GM23248 (cell line): Measurements from ENCODE around the gene AGAP1. TPM values are rescaled to one million over a fixed set of nuclear protein-coding genes. Genes with fewer than 3 reads are reported as not detected.
A peak's percentile ranks its signal among the peaks of the same experiment; 100 is the strongest.

Source experiments
- DNase-seq: peaks from one replicate; pipeline ENCODE4 v3.0.0-alpha.2; 2015
- H2AFZ ChIP-seq: fragments of 200-600 bp; sonication (generic); 2 replicates; pipeline ENCODE4 v1.6.1; 2016; ENCODE audit warnings: antibody characterized with exemption
- H3F3A ChIP-seq: fragments of 200-600 bp; sonication (generic); 2 replicates; pipeline ENCODE4 v1.6.1; 2016; ENCODE audit warnings: mild to moderate bottlenecking, antibody characterized with exemption, mixed run types; ENCODE audit not compliant: insufficient read depth
- H3K27ac ChIP-seq: fragments of 200-600 bp; sonication (generic); 2 replicates; pipeline ENCODE4 v1.5.1; 2016; ENCODE audit warnings: mild to moderate bottlenecking
- H3K27me3 ChIP-seq: fragments of 200-600 bp; sonication (generic); replicated peaks from 2 replicates; pipeline ENCODE4 v1.6.1; 2016; ENCODE audit warnings: mild to moderate bottlenecking; ENCODE audit not compliant: insufficient read depth
- H3K36me3 ChIP-seq: fragments of 200-600 bp; sonication (generic); 2 replicates; pipeline ENCODE4 v1.6.1; 2016; ENCODE audit warnings: low read depth, mild to moderate bottlenecking
- H3K4me1 ChIP-seq: fragments of 200-600 bp; sonication (generic); 2 replicates; pipeline ENCODE4 v1.6.1; 2016; ENCODE audit warnings: mild to moderate bottlenecking; ENCODE audit not compliant: insufficient read depth
- H3K4me2 ChIP-seq: fragments of 200-600 bp; sonication (generic); one replicate; pipeline ENCODE4 v1.6.1; 2016; ENCODE audit warnings: mild to moderate bottlenecking; ENCODE audit not compliant: unreplicated experiment
- H3K4me3 ChIP-seq: fragments of 200-600 bp; sonication (generic); 2 replicates; pipeline ENCODE4 v1.5.1; 2016; ENCODE audit warnings: mild to moderate bottlenecking
- H3K79me2 ChIP-seq: fragments of 200-600 bp; sonication (generic); 2 replicates; pipeline ENCODE4 v1.6.1; 2016; ENCODE audit warnings: mild to moderate bottlenecking; ENCODE audit not compliant: insufficient read depth
- H3K9ac ChIP-seq: fragments of 200-600 bp; sonication (generic); 2 replicates; pipeline ENCODE4 v1.6.1; 2016; ENCODE audit warnings: mild to moderate bottlenecking
- H3K9me2 ChIP-seq: fragments of 200-600 bp; sonication (generic); 2 replicates; pipeline ENCODE4 v1.6.1; 2016; ENCODE audit warnings: mixed run types, mild to moderate bottlenecking, moderate library complexity; ENCODE audit not compliant: insufficient read depth
- H3K9me3 ChIP-seq: fragments of 200-600 bp; sonication (generic); one replicate; pipeline ENCODE4 v1.6.1; 2017; ENCODE audit warnings: low read depth
- H4K20me1 ChIP-seq: fragments of 200-600 bp; sonication (generic); 2 replicates; pipeline ENCODE4 v1.6.0; 2016; ENCODE audit not compliant: insufficient read depth
- EZH2 ChIP-seq: fragments of 200-600 bp; sonication (generic); IDR thresholded peaks from 2 replicates; pipeline ENCODE4 v1.6.1; 2018; ENCODE audit warnings: antibody characterized with exemption, mild to moderate bottlenecking; ENCODE audit not compliant: insufficient read depth, poor library complexity, severe bottlenecking
- EZH2phosphoT487 ChIP-seq: fragments of 200-600 bp; sonication (generic); IDR thresholded peaks from 2 replicates; pipeline ENCODE4 v1.6.1; 2018; ENCODE audit warnings: antibody characterized with exemption, moderate library complexity, mild to moderate bottlenecking, low read depth; ENCODE audit not compliant: insufficient read depth
- WGBS, 2 experiments: methylation state at CpG; one replicate each; pipeline ENCODE4 v1.1.6; 2015 to 2017; ENCODE audit warnings: low lambda C conversion rate in 2 of 2, low coverage in 1 of 2; ENCODE audit errors: missing lambda C conversion rate in 2 of 2; 5-methylcytosine and 5-hydroxymethylcytosine counted together
- in situ Hi-C: fragments of 300-500 bp; cut with MboI; formaldehyde crosslinking; loops from 2 replicates; pipeline ENCODE4 v1.15.0; 2020
- polyA plus RNA-seq: library from polyadenylated mRNA; unstranded; fragments of >200 nt; fragmentation: Nextera tagmentation; extraction: Ambion mirVana; gene quantifications from 2 replicates; pipeline ENCODE4 v1.2.1, GENCODE V29; 2016
- total RNA-seq: library from RNA; depleted of rRNA; stranded (reverse); fragments of >200 nt; shearing (Covaris generic); gene quantifications from 2 replicates; pipeline ENCODE4 v1.2.3, GENCODE V29; 2014

AGAP1 gene
- total and polyA plus RNA-seq, 2 experiments from 2014 or later: 2.2 to 9.9 TPM

GRCh38 chr2:236130349-236130998 is 636.6 kb downstream of the AGAP1 start:
- Histone ChIP-seq H3K36me3 (no peaks in the 10 kb centered on the region; the same call in 1 of the 2 replicates), H3K79me2 (no peaks in the 10 kb centered on the region), H3K27ac (no peak overlapping the region), H3K9me3 (no peaks in the 10 kb centered on the region), H3K4me2 (no peak overlapping the region), H3K4me3 (no peak overlapping the region), H4K20me1 (no peaks in the 10 kb centered on the region), H3K9ac (no peak overlapping the region), H3K4me1 (no peaks in the 10 kb centered on the region), H3K9me2 (no peaks in the 10 kb centered on the region), H3K27me3 (no peaks in the 10 kb centered on the region), H3F3A (no peaks in the 10 kb centered on the region), H2AFZ (no peak overlapping the region)
- TF ChIP-seq EZH2 (no peak), EZH2phosphoT487 (no peak)
- in situ Hi-C loops: no loop called here
- 91 to 94% methylated on average over 5 to 6 of the region's 6 CpGs for WGBS, 2 experiments
- DNase-seq: no peak

DNA sequence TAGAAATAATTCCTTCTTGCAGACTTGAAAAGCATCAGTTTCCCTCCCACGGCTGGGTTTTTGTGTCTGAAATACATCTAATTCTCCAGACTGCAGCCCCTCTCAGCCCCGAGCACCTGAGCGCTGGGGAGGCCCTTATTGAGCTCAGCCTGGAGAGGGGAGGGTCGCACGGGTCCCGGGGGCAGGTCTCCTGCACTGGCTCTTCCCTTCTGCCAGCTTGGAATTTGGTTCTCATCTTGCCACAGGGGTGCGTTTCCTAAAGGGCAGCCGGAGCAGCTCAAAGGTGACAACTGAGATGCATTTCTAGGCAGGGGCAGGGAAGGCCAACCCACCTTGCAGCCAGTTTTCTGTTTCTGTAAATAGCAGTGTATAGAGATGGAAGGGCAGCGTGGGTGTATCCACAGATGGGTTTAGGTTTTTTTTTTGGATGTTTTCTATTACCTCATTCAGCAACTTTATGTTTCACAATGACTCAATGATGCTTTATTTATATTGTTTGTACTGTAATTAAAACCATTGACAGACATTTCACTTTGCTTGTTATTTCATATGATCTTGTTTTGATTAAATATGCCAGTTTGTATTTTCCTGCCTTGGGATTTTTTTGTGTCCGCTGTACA is 637.3 kb downstream of the AGAP1 start:
- Histone ChIP-seq H2AFZ (no peak overlapping the region), H3K9ac (no peak overlapping the region), H3K4me1 (no peaks in the 10 kb centered on the region), H3K9me3 (no peaks in the 10 kb centered on the region), H3K79me2 (no peaks in the 10 kb centered on the region), H3K4me3 (no peak overlapping the region), H3K36me3 (no peaks in the 10 kb centered on the region; the same call in 1 of the 2 replicates), H3F3A (no peaks in the 10 kb centered on the region), H3K27me3 (no peaks in the 10 kb centered on the region), H3K9me2 (no peaks in the 10 kb centered on the region), H3K4me2 (no peak overlapping the region), H3K27ac (no peak overlapping the region), H4K20me1 (no peaks in the 10 kb centered on the region)
- peak; percentile 27 for DNase-seq
- in situ Hi-C loops: no loop called here
- WGBS, 2 experiments: 53 to 57% methylated on average over 10 of the region's 10 CpGs
- TF ChIP-seq EZH2 (no peak), EZH2phosphoT487 (no peak)

GRCh38 chr2:236133410-236134012 is 639.7 kb downstream of the AGAP1 start:
- H3K9me3 ChIP-seq: no peaks in the 10 kb centered on the region
- no peaks in the 10 kb centered on the region for H3K9me2 ChIP-seq
- WGBS, 2 experiments: 89 to 94% methylated on average over 10 to 12 of the region's 12 CpGs
- H3K27me3 ChIP-seq: no peaks in the 10 kb centered on the region
- no peak overlapping the region for H3K4me3 ChIP-seq
- H2AFZ ChIP-seq: no peak overlapping the region
- H3F3A ChIP-seq: no peaks in the 10 kb centered on the region
- H3K36me3 ChIP-seq: no peaks in the 10 kb centered on the region
- TF ChIP-seq EZH2phosphoT487: no peak
- no peak for TF ChIP-seq EZH2
- H3K9ac ChIP-seq: no peak overlapping the region
- H3K79me2 ChIP-seq: no peaks in the 10 kb centered on the region
- in situ Hi-C loops: no loop called here
- H4K20me1 ChIP-seq: no peaks in the 10 kb centered on the region
- no peak overlapping the region for H3K4me2 ChIP-seq
- no peak for DNase-seq
- no peak overlapping the region for H3K27ac ChIP-seq
- H3K4me1 ChIP-seq: no peaks in the 10 kb centered on the region

DNA sequence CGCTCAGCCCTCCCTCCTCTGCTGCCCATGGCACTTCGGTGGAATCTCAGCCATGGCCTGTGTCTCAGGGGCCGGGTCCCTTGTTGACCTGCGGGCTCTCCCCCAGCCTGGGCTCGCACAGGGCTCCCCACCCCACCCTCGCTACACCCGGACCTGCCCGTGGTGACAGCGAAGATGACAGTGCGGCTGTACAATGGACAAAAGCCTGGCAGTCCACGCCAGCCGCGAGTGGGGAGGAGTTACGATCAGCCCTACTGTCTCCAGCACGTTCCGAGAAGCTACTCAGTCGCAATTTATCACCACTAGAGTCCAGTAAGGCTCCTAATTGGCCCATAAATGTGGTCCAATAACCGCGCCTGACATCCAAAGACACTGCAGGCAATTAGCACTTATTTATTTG is 642.7 kb downstream of the AGAP1 start:
- Histone ChIP-seq H3K27me3 (0 out of 2 replicates have a peak, but pooled peaks cover 4% of the 10 kb centered on the region), H3K9me2 (no peaks in the 10 kb centered on the region), H3K27ac (no peak overlapping the region), H2AFZ (no peak overlapping the region), H3K79me2 (no peaks in the 10 kb centered on the region), H3K36me3 (no peaks in the 10 kb centered on the region), H3K4me2 (no peak overlapping the region), H3K4me1 (no peaks in the 10 kb centered on the region), H3K4me3 (no peak overlapping the region), H3F3A (no peaks in the 10 kb centered on the region), H3K9me3 (no peaks in the 10 kb centered on the region), H3K9ac (no peak overlapping the region), H4K20me1 (no peaks in the 10 kb centered on the region)
- no peak for TF ChIP-seq EZH2
- TF ChIP-seq EZH2phosphoT487: no peak
- in situ Hi-C loops: no loop called here
- DNase-seq: no peak
- WGBS, 2 experiments: 91 to 94% methylated on average over 19 of the region's 19 CpGs
